ENCODE results near the gene TBL1XR1. TPM values are rescaled to one million over a fixed set of nuclear protein-coding genes. Genes with fewer than 3 reads are reported as not detected.
"Not testable (repeated sequence)": the region's sequence is repeated elsewhere in the genome, so short reads cannot be mapped to it uniquely, and the experiment has no call there.

Gene TBL1XR1
- total RNA-seq, 4 donors from 2014 or later = 66.0 to 79.8 (median 72.4) TPM

- TF ChIP-seq CTCF (IDR thresholded peaks at IDR 0.05) (no peak), POLR2A (IDR thresholded peaks at IDR 0.05) (no peak)
- H3K4me3 ChIP-seq = peak overlapping the region; percentile 93 to 99 (median 98)
- intact Hi-C loops (cut with DNase I) = loop anchor here (2.0 to 10.0 kb wide), 2 partner anchors 141 to 163 kb away; no protein-coding TSS in a partner anchor
- no peak for DNase-seq
- no peaks in the 10 kb centered on the region for H3K36me3 ChIP-seq
- no peaks in the 10 kb centered on the region for H3K9me3 ChIP-seq
- peaks cover 13 to 76% (median 31%) of the 10 kb centered on the region in 3 donors for H3K4me1 ChIP-seq
- 0 to 1% methylated on average over 8 to 10 of the region's 10 CpGs for WGBS, 2 donors
- no peaks in the 10 kb centered on the region for H3K27me3 ChIP-seq
- peak overlapping the region; percentile 97 to 100 (median 100) for H3K27ac ChIP-seq
These were observed 1.2 kb downstream of the TBL1XR1 start for GRCh38 chr3:177196008-177196455.

- Histone ChIP-seq H3K4me3 (peak overlapping the region; percentile 93 to 99 (median 98)), H3K27ac (peak overlapping the region; percentile 97 to 100 (median 100)), H3K27me3 (no peaks in the 10 kb centered on the region), H3K9me3 (no peaks in the 10 kb centered on the region), H3K36me3 (no peaks in the 10 kb centered on the region), H3K4me1 (peaks cover 13 to 81% (median 37%) of the 10 kb centered on the region in 3 donors)
- DNase-seq = no peak
- 0 to 5% methylated on average over 7 to 8 of the region's 8 CpGs for WGBS, 2 donors
- intact Hi-C loops (cut with DNase I) = loop anchor here (10.0 kb wide), 1 partner anchor 141 kb away; no protein-coding TSS in a partner anchor
- no peak for TF ChIP-seq POLR2A (IDR thresholded peaks at IDR 0.05)
- no peak for TF ChIP-seq CTCF (IDR thresholded peaks at IDR 0.05)
These were observed 1.9 kb downstream of the TBL1XR1 start for GRCh38 chr3:177195242-177195991.

- H3K4me1 ChIP-seq = peaks cover 9 to 81% (median 41%) of the 10 kb centered on the region in 3 donors
- intact Hi-C loops (cut with DNase I) = loop anchor here (10.0 kb wide), 1 partner anchor 139 kb away; no protein-coding TSS in a partner anchor
- H3K36me3 ChIP-seq = no peaks in the 10 kb centered on the region
- no peak for DNase-seq
- H3K4me3 ChIP-seq = peak overlapping the region in 2 of 4 donors; percentile 99
- no peaks in the 10 kb centered on the region for H3K9me3 ChIP-seq
- H3K27me3 ChIP-seq = no peaks in the 10 kb centered on the region
- 10 to 19% methylated on average over 1 of the region's 1 CpG for WGBS, 2 donors
- H3K27ac ChIP-seq = peak overlapping the region in 2 of 4 donors; percentile 97 to 100
- no peak for TF ChIP-seq POLR2A (IDR thresholded peaks at IDR 0.05)
- no peak for TF ChIP-seq CTCF (IDR thresholded peaks at IDR 0.05)
These were observed 3.0 kb downstream of the TBL1XR1 start for GRCh38 chr3:177194299-177194698.

- intact Hi-C loops (cut with DNase I) = loop anchor here (10.0 kb wide), 1 partner anchor 139 kb away; no protein-coding TSS in a partner anchor
- Histone ChIP-seq H3K9me3 (no peaks in the 10 kb centered on the region), H3K27me3 (no peaks in the 10 kb centered on the region), H3K4me3 (peak overlapping the region in 1 of 4 donors; percentile 99), H3K4me1 (peaks cover 9 to 76% (median 41%) of the 10 kb centered on the region in 3 donors), H3K27ac (peak overlapping the region in 3 of 4 donors; percentile 10 to 100 (median 42)), H3K36me3 (no peaks in the 10 kb centered on the region)
- TF ChIP-seq POLR2A (IDR thresholded peaks at IDR 0.05) = no peak
- WGBS, 2 donors = 57 to 64% methylated on average over 9 of the region's 9 CpGs
- DNase-seq = no peak
These were observed 3.5 kb downstream of the TBL1XR1 start for GRCh38 chr3:177193688-177194268.

GRCh38 chr3:177193275-177193674 is 4.0 kb downstream of the TBL1XR1 start:
- peaks cover 9 to 74% (median 38%) of the 10 kb centered on the region in 3 donors for H3K4me1 ChIP-seq
- not testable (repeated sequence) for H3K27me3 ChIP-seq

More at GRCh38 chr3:177193275-177193674, 4.0 kb downstream of the TBL1XR1 start:
- not testable (repeated sequence) for H3K9me3 ChIP-seq, H3K36me3 ChIP-seq, DNase-seq, H3K4me3 ChIP-seq
- intact Hi-C loops (cut with DNase I) = loop anchor here (10.0 kb wide), 1 partner anchor 138 kb away; no protein-coding TSS in a partner anchor
- WGBS, 2 donors = 89 to 95% methylated on average over 7 to 12 of the region's 12 CpGs
- H3K27ac ChIP-seq = peak overlapping the region in 1 of 4 donors; percentile 42
